GM12878 (cell line): ENCODE measurements around the gene GRAMD1B. TPM values are rescaled to one million over a fixed set of nuclear protein-coding genes. Genes with fewer than 3 reads are reported as not detected.

Experiments
- ATAC-seq: fragments of 200-7000 bp; cut with Tn5 transposase; 3 replicates; pipeline ENCODE4 v1.9.1; 2020; ENCODE audit warnings: mild to moderate bottlenecking, moderate library complexity
- BruUV-seq: library from RNA; stranded (reverse); fragments of 400-500 nt; replicated peaks from 2 replicates; lab custom pipeline; 2021; lab: Mats Ljungman, UMichigan
- CTCF ChIA-PET: fragments of 300-600 bp; sonication (Branson Sonifier 250); formaldehyde crosslinking; extraction: SDS; loops from one replicate; lab custom pipeline; 2021; ENCODE audit warnings: inconsistent platforms; lab: Yijun Ruan, JAX
- POLR2A ChIA-PET: fragments of 350-600 bp; formaldehyde crosslinking; extraction: SDS; loops from one replicate; lab custom pipeline; 2021; ENCODE audit warnings: inconsistent platforms; lab: Charles Lee
- RAD21 ChIA-PET: fragments of 300-600 bp; sonication (Branson Sonifier 250); formaldehyde crosslinking; loops from one replicate; lab custom pipeline; 2023; ENCODE audit warnings: antibody characterized with exemption; ENCODE audit not compliant: unreplicated experiment; lab: Charles Lee
- SMC1A ChIA-PET: fragments of 300-600 bp; sonication (Branson Sonifier 250); formaldehyde crosslinking; loops from one replicate; lab custom pipeline; 2023; ENCODE audit not compliant: unreplicated experiment, uncharacterized antibody; lab: Charles Lee
- DNase-seq: peaks from one replicate; pipeline ENCODE4 v3.0.0-alpha.2; 2011; ENCODE audit warnings: low read depth, low spot score
- FAIRE-seq: peaks from 3 replicates; lab custom pipeline; 2011; peaks lifted over from hg19 to GRCh38; lab: Jason Lieb, UNC
- H2AFZ ChIP-seq: 2 replicates; pipeline ENCODE4 v1.6.0; 2011; ENCODE audit warnings: low read depth, low read length, control low read depth; ENCODE audit not compliant: control insufficient read depth
- H3K27ac ChIP-seq: 2 replicates; pipeline ENCODE4 v1.5.1; 2011; ENCODE audit warnings: control low read depth; ENCODE audit not compliant: control insufficient read depth, insufficient read depth
- H3K27me3 ChIP-seq, 2 experiments: replicated peaks in 1 of 2; 2 replicates each; pipeline versions ENCODE4 v1.6.0 to v1.6.1; 2011; ENCODE audit warnings: low read length in 1 of 2; ENCODE audit not compliant: control insufficient read depth in 2 of 2, insufficient read depth in 2 of 2
- H3K36me3 ChIP-seq, 2 experiments: 2 replicates each; pipeline ENCODE4 v1.5.1; 2011; ENCODE audit warnings: low read length in 1 of 2; ENCODE audit not compliant: control insufficient read depth in 2 of 2, insufficient read depth in 2 of 2
- H3K4me1 ChIP-seq: 2 replicates; pipeline ENCODE4 v1.6.1; 2011; ENCODE audit warnings: mild to moderate bottlenecking, low read length, moderate library complexity, mixed read lengths; ENCODE audit not compliant: control insufficient read depth, insufficient read depth
- H3K4me2 ChIP-seq: 2 replicates; pipeline ENCODE4 v1.6.0; 2011; ENCODE audit warnings: control low read depth; ENCODE audit not compliant: control insufficient read depth, insufficient read depth
- H3K4me3 ChIP-seq: fragments of 200-600 bp; sonication (generic); 2 replicates; pipeline ENCODE4 v1.5.1; 2016
- H3K79me2 ChIP-seq: 2 replicates; pipeline ENCODE4 v1.6.0; 2011; ENCODE audit warnings: low read length; ENCODE audit not compliant: control insufficient read depth, insufficient read depth
- H3K9ac ChIP-seq: 2 replicates; pipeline ENCODE4 v1.8.0; 2011; ENCODE audit warnings: low read length, control low read depth, mixed read lengths; ENCODE audit not compliant: control insufficient read depth, insufficient read depth
- H3K9me3 ChIP-seq: replicated peaks from 3 replicates; pipeline ENCODE4 v1.5.1; 2011; ENCODE audit warnings: mild to moderate bottlenecking, low read length; ENCODE audit not compliant: control insufficient read depth, insufficient read depth
- H4K20me1 ChIP-seq: 2 replicates; pipeline ENCODE4 v1.6.0; 2011; ENCODE audit not compliant: control insufficient read depth, insufficient read depth
- BHLHE40 ChIP-seq, 2 experiments: fragments of 450-650 bp in 1 of 2; IDR thresholded peaks; 2 replicates each; pipeline ENCODE4 v1.6.1; 2011 to 2017; ENCODE audit warnings: low read depth in 2 of 2, borderline replicate concordance in 1 of 2, improper control_type of control experiment in 1 of 2, low read length in 1 of 2, mild to moderate bottlenecking in 1 of 2
- IRF4 ChIP-seq: IDR thresholded peaks from 2 replicates; pipeline ENCODE4 v1.6.1; 2011; ENCODE audit warnings: low read depth, low read length
- WGBS: methylation state at CpG from one replicate; pipeline ENCODE4 v1.1.6; 2016; ENCODE audit warnings: low lambda C conversion rate; ENCODE audit not compliant: insufficient replicate concordance, insufficient coverage; ENCODE audit errors: missing lambda C conversion rate; 5-methylcytosine and 5-hydroxymethylcytosine counted together
- in situ Hi-C: fragments of 300-500 bp; cut with MboI; formaldehyde crosslinking; loops from 9 replicates; pipeline ENCODE4 v1.14.3; 2018; ENCODE audit warnings: mixed read lengths
- intact Hi-C: fragments of 100-400 bp; cut with micrococcal nuclease; formaldehyde crosslinking; loops from one replicate; pipeline ENCODE4 v1.14.2; 2022; ENCODE audit not compliant: unreplicated experiment
- polyA plus RNA-seq, 11 experiments: library from polyadenylated mRNA; depleted of rRNA in 4 of 11; unstranded in 6 of 11; stranded (reverse) in 5 of 11; fragments of >200 nt; fragmentation: Nextera tagmentation in 4 of 11; fragmentation: Illumina TruSeq in 1 of 11; extraction: Ambion mirVana in 4 of 11; extraction: Trizol in 1 of 11; gene quantifications; 1 replicate in 1 of 11; 2 replicates in 10 of 11; pipeline versions ENCODE4 v1.2.1 to v1.2.3, GENCODE V29; 2011 to 2016; ENCODE audit warnings: inconsistent platforms in 2 of 11, missing spikeins in 2 of 11, low read depth in 1 of 11
- total RNA-seq, 4 experiments: library from RNA; depleted of rRNA in 3 of 4; stranded (reverse); fragments of >200 nt in 3 of 4; fragmentation: Illumina TruSeq in 1 of 4; extraction: Trizol in 1 of 4; gene quantifications; 2 replicates each; pipeline versions ENCODE4 v1.2.1 to v1.2.3, GENCODE V29; 2013 to 2021
- TF ChIP-seq, protein P1 (sequence below): fragments of 450-650 bp; IDR thresholded peaks from 2 replicates; pipeline ENCODE4 v1.6.1; 2018; ENCODE audit warnings: borderline replicate concordance, mild to moderate bottlenecking; ENCODE audit not compliant: partially characterized antibody

The GRAMD1B gene
- total and polyA plus RNA-seq, 10 of the 15 experiments (the other 5 are each of a cell fraction or from before 2014, with no cell fraction given): 1.9 to 49.1 (median 26.9) TPM

DNA sequence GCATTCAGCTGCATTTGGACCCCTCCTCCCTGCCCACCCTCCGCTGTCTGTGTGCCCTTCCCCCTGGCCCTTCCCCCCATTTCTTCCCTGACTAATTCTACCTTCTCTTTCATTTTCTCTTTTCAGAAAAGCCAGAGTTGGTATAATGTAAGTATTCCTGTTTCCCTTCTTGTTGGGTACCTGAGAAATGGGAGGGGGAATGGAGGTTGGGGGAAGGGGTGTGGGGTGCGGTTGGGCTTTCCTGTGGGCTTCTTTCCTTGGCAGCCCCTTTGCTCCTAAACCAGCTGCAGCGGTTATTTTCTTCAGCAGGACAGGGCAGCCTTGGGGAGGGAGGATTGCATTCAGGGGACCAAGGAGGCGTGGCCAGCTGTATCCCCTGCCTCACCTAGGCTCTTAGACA is 154.1 kb downstream of the GRAMD1B start (continued):
- TF ChIP-seq, protein P1, sequence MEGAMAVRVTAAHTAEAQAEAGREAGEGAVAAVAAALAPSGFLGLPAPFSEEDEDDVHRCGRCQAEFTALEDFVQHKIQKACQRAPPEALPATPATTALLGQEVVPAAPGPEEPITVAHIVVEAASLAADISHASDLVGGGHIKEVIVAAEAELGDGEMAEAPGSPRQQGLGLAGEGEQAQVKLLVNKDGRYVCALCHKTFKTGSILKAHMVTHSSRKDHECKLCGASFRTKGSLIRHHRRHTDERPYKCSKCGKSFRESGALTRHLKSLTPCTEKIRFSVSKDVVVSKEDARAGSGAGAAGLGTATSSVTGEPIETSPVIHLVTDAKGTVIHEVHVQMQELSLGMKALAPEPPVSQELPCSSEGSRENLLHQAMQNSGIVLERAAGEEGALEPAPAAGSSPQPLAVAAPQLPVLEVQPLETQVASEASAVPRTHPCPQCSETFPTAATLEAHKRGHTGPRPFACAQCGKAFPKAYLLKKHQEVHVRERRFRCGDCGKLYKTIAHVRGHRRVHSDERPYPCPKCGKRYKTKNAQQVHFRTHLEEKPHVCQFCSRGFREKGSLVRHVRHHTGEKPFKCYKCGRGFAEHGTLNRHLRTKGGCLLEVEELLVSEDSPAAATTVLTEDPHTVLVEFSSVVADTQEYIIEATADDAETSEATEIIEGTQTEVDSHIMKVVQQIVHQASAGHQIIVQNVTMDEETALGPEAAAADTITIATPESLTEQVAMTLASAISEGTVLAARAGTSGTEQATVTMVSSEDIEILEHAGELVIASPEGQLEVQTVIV: no peak

DNA sequence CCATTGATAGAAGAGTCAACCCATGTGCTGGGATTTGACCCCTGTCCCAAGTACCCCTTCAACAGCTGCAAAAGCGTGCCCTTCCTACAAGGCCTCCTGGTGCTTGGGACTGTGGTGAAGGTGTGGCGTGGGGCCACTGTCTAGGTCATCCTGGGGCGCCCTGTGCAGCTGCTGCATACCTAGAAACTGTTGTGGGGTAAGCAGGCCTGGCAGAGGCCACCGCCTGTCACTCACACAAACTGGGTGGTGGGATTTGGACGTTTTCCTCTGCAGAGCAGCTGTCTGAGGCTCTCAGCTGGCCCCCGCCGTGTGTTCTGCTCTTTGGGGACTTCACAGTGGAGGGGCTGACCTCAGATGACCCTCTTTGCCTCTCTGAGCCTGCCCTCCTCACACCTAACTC is 154.7 kb downstream of the GRAMD1B start:
- ChIA-PET POLR2A (no interaction called here), RAD21 (no interaction called here), CTCF (interaction anchor here (1.3 kb wide), 1 partner anchor 123 kb away, joined by 3 read pairs; no protein-coding TSS in a partner anchor), SMC1A (no interaction called here)
- ATAC-seq (no peak), FAIRE-seq (no peak), DNase-seq (no peak)
- in situ Hi-C loops: loop anchor here (5.0 kb wide), 1 partner anchor 123 kb away; no protein-coding TSS in a partner anchor
- TF ChIP-seq BHLHE40 (IDR thresholded peaks at IDR 0.05; ENCODE audit: borderline replicate concordance in 1 of 2, low read depth in 2 of 2, low read length in 1 of 2) (no peak), IRF4 (no peak)
- Histone ChIP-seq H3K4me2 (no peak overlapping the region), H3K9me3 (no peaks in the 10 kb centered on the region), H3K9ac (no peak overlapping the region), H2AFZ (no peak overlapping the region), H3K36me3 (peaks cover 0 to 11% of the 10 kb centered on the region in 2 experiments; a peak in 3 of 4 replicates), H4K20me1 (no peaks in the 10 kb centered on the region), H3K4me1 (no peaks in the 10 kb centered on the region), H3K27ac (no peak overlapping the region), H3K79me2 (no peaks in the 10 kb centered on the region), H3K4me3 (no peak overlapping the region), H3K27me3 (no peaks in the 10 kb centered on the region)
- 26% methylated on average over 7 of the region's 7 CpGs for WGBS
- intact Hi-C loops: no loop called here
- no TSS peak for BruUV-seq
